Panc1 (cell line): ENCODE measurements around the gene PPP6R2. TPM values are rescaled to one million over a fixed set of nuclear protein-coding genes. Genes with fewer than 3 reads are reported as not detected.

Source experiments
- ATAC-seq: fragments of 200-7000 bp; cut with Tn5 transposase; 2 replicates; pipeline ENCODE4 v1.9.1; 2020; ENCODE audit warnings: mild to moderate bottlenecking, moderate library complexity
- BruUV-seq: library from RNA; stranded (reverse); fragments of 400-500 nt; replicated peaks from 2 replicates; lab custom pipeline; 2021; lab: Mats Ljungman, UMichigan
- CTCF ChIA-PET: fragments of 300-600 bp; sonication (Branson Sonifier 250); formaldehyde crosslinking; loops from one replicate; lab custom pipeline; 2022; ENCODE audit warnings: antibody characterized with exemption; lab: Charles Lee
- POLR2A ChIA-PET: fragments of 300-600 bp; sonication (Branson Sonifier 250); formaldehyde crosslinking; loops from one replicate; lab custom pipeline; 2022; ENCODE audit warnings: antibody characterized with exemption; lab: Charles Lee
- DNase-seq: peaks from one replicate; pipeline ENCODE4 v3.0.0-alpha.2; 2010; ENCODE audit warnings: low read depth, low spot score
- H3K27ac ChIP-seq: 2 replicates; pipeline ENCODE4 v1.5.1; 2011; ENCODE audit warnings: mild to moderate bottlenecking, low read length, inconsistent platforms
- H3K27me3 ChIP-seq: fragments of 200-500 bp; sonication (Bioruptor generic); 2 replicates; pipeline ENCODE4 v1.6.0; 2014; ENCODE audit warnings: low read length, inconsistent platforms; ENCODE audit not compliant: control insufficient read depth, insufficient read depth
- H3K36me3 ChIP-seq: fragments of 200-500 bp; sonication (Bioruptor generic); 2 replicates; pipeline ENCODE4 v1.5.1; 2014; ENCODE audit warnings: inconsistent platforms, mild to moderate bottlenecking, low read length, moderate library complexity; ENCODE audit not compliant: control insufficient read depth, insufficient read depth
- H3K4me1 ChIP-seq: 2 replicates; pipeline ENCODE4 v1.5.1; 2011; ENCODE audit warnings: inconsistent platforms, mild to moderate bottlenecking, low read length, moderate library complexity; ENCODE audit not compliant: control insufficient read depth, insufficient read depth
- H3K4me3 ChIP-seq, 2 experiments: 2 replicates each; pipeline ENCODE4 v1.5.1; 2011 to 2012; ENCODE audit warnings: low read depth in 2 of 2, low read length in 2 of 2, mild to moderate bottlenecking in 2 of 2, inconsistent platforms in 1 of 2, moderate library complexity in 1 of 2
- H3K9me3 ChIP-seq: fragments of 200-500 bp; sonication (Bioruptor generic); 2 replicates; pipeline ENCODE4 v1.5.1; 2014; ENCODE audit warnings: low read depth, mild to moderate bottlenecking, inconsistent platforms, low read length, moderate library complexity; ENCODE audit not compliant: control insufficient read depth, insufficient read depth
- CTCF ChIP-seq: fragments of 450-650 bp; IDR thresholded peaks from 2 replicates; pipeline ENCODE4 v1.5.1; 2017; ENCODE audit warnings: mild to moderate bottlenecking
- POLR2AphosphoS5 ChIP-seq: IDR thresholded peaks from 2 replicates; pipeline ENCODE4 v1.6.1; 2012; ENCODE audit warnings: mild to moderate bottlenecking, low read depth, low read length, moderate library complexity
- REST ChIP-seq, 2 experiments: IDR thresholded peaks; 2 replicates each; pipeline ENCODE4 v1.6.1; 2011 to 2012; ENCODE audit warnings: low read depth in 2 of 2, control low read depth in 1 of 2, low read length in 1 of 2, mild to moderate bottlenecking in 1 of 2, moderate library complexity in 1 of 2; ENCODE audit not compliant: insufficient read depth in 1 of 2
- SIN3A ChIP-seq: IDR thresholded peaks from 2 replicates; pipeline ENCODE4 v1.6.1; 2012; ENCODE audit warnings: low read depth, mild to moderate bottlenecking, low read length, moderate library complexity, borderline replicate concordance; ENCODE audit not compliant: insufficient read depth
- TCF7L2 ChIP-seq: IDR thresholded peaks from 2 replicates; pipeline ENCODE4 v1.6.1; 2011; ENCODE audit warnings: mild to moderate bottlenecking, low read depth, low read length, inconsistent platforms
- in situ Hi-C: cut with HindIII; loops from 2 replicates; pipeline ENCODE4 v1.10.0; 2016; ENCODE audit warnings: low sequenced_read_pairs, low pct_unique_long_range_greater_than_20kb
- intact Hi-C: fragments of 100-400 bp; cut with micrococcal nuclease; formaldehyde crosslinking; loops from one replicate; pipeline ENCODE4 v1.10.0; 2022; ENCODE audit not compliant: unreplicated experiment
- total RNA-seq: library from RNA; stranded (reverse); gene quantifications from one replicate; pipeline ENCODE4 v1.2.1, GENCODE V29; 2021; ENCODE audit not compliant: unreplicated experiment

The PPP6R2 gene
- total RNA-seq, 1 experiment from 2014 or later: 52.8 TPM

GRCh38 chr22:50305923-50306566, 37.1 kb upstream of the PPP6R2 start:
- H3K4me3 ChIP-seq: peak overlapping the region; percentile 60 to 74
- no peak for TF ChIP-seq REST (IDR thresholded peaks at IDR 0.05; ENCODE audit: insufficient read depth in 1 of 2, low read depth in 2 of 2, low read length in 1 of 2)
- peak; percentile 52; the same call in 1 of the 2 replicates for TF ChIP-seq POLR2AphosphoS5
- POLR2A ChIA-PET: interaction anchor here (0.6 kb wide), 1 partner anchor 448 kb away, joined by 5 read pairs; no protein-coding TSS in a partner anchor
- H3K27ac ChIP-seq: peak overlapping the region; percentile 91
- intact Hi-C loops (no loop called here), in situ Hi-C loops (no loop called here)
- ATAC-seq (peak; percentile 56), DNase-seq (peak; percentile 12)
- no peaks in the 10 kb centered on the region for H3K27me3 ChIP-seq
- no peaks in the 10 kb centered on the region for H3K9me3 ChIP-seq
- BruUV-seq: no TSS peak
- H3K4me1 ChIP-seq: peaks cover 64% of the 10 kb centered on the region
- CTCF ChIA-PET: interaction anchor here (0.6 to 1.5 kb wide), 2 partner anchors 30 kb away, joined by 4 to 5 read pairs; no protein-coding TSS in a partner anchor
- H3K36me3 ChIP-seq: no peaks in the 10 kb centered on the region; the same call in 1 of the 2 replicates

- peak within 1 kb of the TSS; percentile 60 to 74 for H3K4me3 ChIP-seq
- peaks cover 54% of the 10 kb centered on the region for H3K4me1 ChIP-seq
- ATAC-seq: peak; percentile 27
- intact Hi-C loops: no loop called here
- in situ Hi-C loops: no loop called here
- no TSS peak for BruUV-seq
- no peaks in the 10 kb centered on the region; the same call in 1 of the 2 replicates for H3K36me3 ChIP-seq
- ChIA-PET CTCF (interaction anchor here (0.6 kb wide), 1 partner anchor 31 kb away, joined by 4 read pairs; no protein-coding TSS in a partner anchor), POLR2A (interaction anchor here (0.7 kb wide), 1 partner anchor 10 kb away, joined by 4 read pairs; no protein-coding TSS in a partner anchor)
- TF ChIP-seq TCF7L2 (no peak), POLR2AphosphoS5 (peak; percentile 37; the same call in 1 of the 2 replicates)
- no peaks in the 10 kb centered on the region for H3K27me3 ChIP-seq
- no peak for DNase-seq
- peak within 1 kb of the TSS; percentile 91 for H3K27ac ChIP-seq
- no peaks in the 10 kb centered on the region for H3K9me3 ChIP-seq
Measured at GRCh38 chr22:50306753-50307749, 36.1 kb upstream of the PPP6R2 start, which contains the start of gene PLXNB2. Gene PLXNB2, minus strand, starts transcription at chr22:50307646. Its CDS starts 17,062 bp downstream, at chr22:50290584.

GRCh38 chr22:50307890-50308596, 35.1 kb upstream of the PPP6R2 start:
- intact Hi-C loops (no loop called here), in situ Hi-C loops (no loop called here)
- BruUV-seq: no TSS peak
- no peaks in the 10 kb centered on the region for H3K9me3 ChIP-seq
- H3K27me3 ChIP-seq: no peaks in the 10 kb centered on the region
- DNase-seq: no peak
- H3K36me3 ChIP-seq: no peaks in the 10 kb centered on the region; the same call in 1 of the 2 replicates
- ChIA-PET POLR2A (no interaction called here), CTCF (no interaction called here)
- H3K27ac ChIP-seq: peak overlapping the region; percentile 81
- TF ChIP-seq POLR2AphosphoS5 (no peak), CTCF (no peak), REST (IDR thresholded peaks at IDR 0.05; ENCODE audit: insufficient read depth in 1 of 2, low read depth in 2 of 2, low read length in 1 of 2) (no peak), TCF7L2 (no peak), SIN3A (no peak)
- ATAC-seq: no peak
- no peak overlapping the region for H3K4me3 ChIP-seq
- H3K4me1 ChIP-seq: peaks cover 44% of the 10 kb centered on the region
